ENCODE measurements around the gene UTP15. TPM values are rescaled to one million over a fixed set of nuclear protein-coding genes. Genes with fewer than 3 reads are reported as not detected.

The UTP15 gene
- total and polyA plus RNA-seq, 10 of the 15 experiments (the other 5 are each of a cell fraction or from before 2014, with no cell fraction given) = 22.5 to 39.4 (median 29.6) TPM

DNA sequence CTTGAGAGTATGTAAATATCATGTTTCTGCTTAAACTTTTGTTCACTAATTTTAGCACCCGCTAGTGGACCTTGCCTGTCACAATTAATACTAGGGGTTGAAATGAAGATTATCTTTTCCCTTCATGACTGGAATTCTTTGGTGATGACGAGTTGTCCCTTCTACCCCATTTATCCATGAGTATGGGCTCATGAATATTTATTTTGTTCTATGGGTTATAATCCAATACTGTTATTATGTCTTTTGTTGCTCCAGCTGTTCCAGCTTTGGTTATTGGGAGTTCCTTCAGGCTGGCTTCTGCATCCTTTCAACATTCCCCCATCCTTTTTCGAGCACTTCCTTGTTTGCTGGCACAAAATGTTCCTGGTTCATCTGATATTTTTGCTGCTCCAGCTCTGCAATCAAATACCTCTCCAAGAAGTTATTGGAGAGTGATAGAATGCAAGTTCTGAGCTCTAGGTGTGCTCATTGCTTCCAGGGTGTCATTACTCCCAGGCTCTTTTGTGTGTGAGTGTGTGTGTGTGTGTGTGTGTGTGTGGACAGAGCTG lies 40.7 kb downstream of the UTP15 start:
- no peaks in the 10 kb centered on the region for H3K79me2 ChIP-seq (ENCODE audit: control insufficient read depth, insufficient read depth, low read length)
- no peak overlapping the region for H2AFZ ChIP-seq (ENCODE audit: control insufficient read depth, low read depth, low read length)
- in situ Hi-C loops (cut with MboI) = no loop called here
- H3K9me3 ChIP-seq (replicated peaks; ENCODE audit: control insufficient read depth, insufficient read depth, low read length) = no peaks in the 10 kb centered on the region
- H3K27me3 ChIP-seq (replicated peaks in 1 of 2; ENCODE audit: control insufficient read depth in 2 of 2, insufficient read depth in 2 of 2, low read length in 1 of 2) = no peaks in the 10 kb centered on the region
- H3K4me3 ChIP-seq = no peak overlapping the region
- no peaks in the 10 kb centered on the region for H3K4me1 ChIP-seq (ENCODE audit: control insufficient read depth, insufficient read depth, low read length)
- no peak overlapping the region for H3K4me2 ChIP-seq (ENCODE audit: control insufficient read depth, insufficient read depth)
- FAIRE-seq = no peak
- DNase-seq (ENCODE audit: low read depth, low spot score) = no peak
- no peaks in the 10 kb centered on the region for H4K20me1 ChIP-seq (ENCODE audit: control insufficient read depth, insufficient read depth)
- ChIA-PET RAD21 (ENCODE audit: unreplicated experiment) (no interaction called here), SMC1A (ENCODE audit: uncharacterized antibody, unreplicated experiment) (interaction anchor here (0.7 to 1.2 kb wide), 3 partner anchors 11 to 154 kb away, joined by 3 to 4 read pairs (median 3); no protein-coding TSS in a partner anchor), CTCF (interaction anchor here (0.5 to 1.2 kb wide), 6 partner anchors 9 to 187 kb away, joined by 3 to 5 read pairs (median 3); no protein-coding TSS in a partner anchor), POLR2A (no interaction called here)
- WGBS (ENCODE audit: insufficient coverage, insufficient replicate concordance, low lambda C conversion rate, missing lambda C conversion rate) = 23% methylated on average over 3 of the region's 3 CpGs
- no peaks in the 10 kb centered on the region for H3K36me3 ChIP-seq (ENCODE audit: control insufficient read depth in 2 of 2, insufficient read depth in 2 of 2, low read length in 1 of 2)
- no peak for ATAC-seq
- no peak overlapping the region for H3K27ac ChIP-seq (ENCODE audit: control insufficient read depth, insufficient read depth)
- intact Hi-C loops (cut with micrococcal nuclease; ENCODE audit: unreplicated experiment) = no loop called here
- BruUV-seq (replicated peaks) = no TSS peak
- no peak overlapping the region for H3K9ac ChIP-seq (ENCODE audit: control insufficient read depth, insufficient read depth, low read length)
- TF ChIP-seq, protein P1, sequence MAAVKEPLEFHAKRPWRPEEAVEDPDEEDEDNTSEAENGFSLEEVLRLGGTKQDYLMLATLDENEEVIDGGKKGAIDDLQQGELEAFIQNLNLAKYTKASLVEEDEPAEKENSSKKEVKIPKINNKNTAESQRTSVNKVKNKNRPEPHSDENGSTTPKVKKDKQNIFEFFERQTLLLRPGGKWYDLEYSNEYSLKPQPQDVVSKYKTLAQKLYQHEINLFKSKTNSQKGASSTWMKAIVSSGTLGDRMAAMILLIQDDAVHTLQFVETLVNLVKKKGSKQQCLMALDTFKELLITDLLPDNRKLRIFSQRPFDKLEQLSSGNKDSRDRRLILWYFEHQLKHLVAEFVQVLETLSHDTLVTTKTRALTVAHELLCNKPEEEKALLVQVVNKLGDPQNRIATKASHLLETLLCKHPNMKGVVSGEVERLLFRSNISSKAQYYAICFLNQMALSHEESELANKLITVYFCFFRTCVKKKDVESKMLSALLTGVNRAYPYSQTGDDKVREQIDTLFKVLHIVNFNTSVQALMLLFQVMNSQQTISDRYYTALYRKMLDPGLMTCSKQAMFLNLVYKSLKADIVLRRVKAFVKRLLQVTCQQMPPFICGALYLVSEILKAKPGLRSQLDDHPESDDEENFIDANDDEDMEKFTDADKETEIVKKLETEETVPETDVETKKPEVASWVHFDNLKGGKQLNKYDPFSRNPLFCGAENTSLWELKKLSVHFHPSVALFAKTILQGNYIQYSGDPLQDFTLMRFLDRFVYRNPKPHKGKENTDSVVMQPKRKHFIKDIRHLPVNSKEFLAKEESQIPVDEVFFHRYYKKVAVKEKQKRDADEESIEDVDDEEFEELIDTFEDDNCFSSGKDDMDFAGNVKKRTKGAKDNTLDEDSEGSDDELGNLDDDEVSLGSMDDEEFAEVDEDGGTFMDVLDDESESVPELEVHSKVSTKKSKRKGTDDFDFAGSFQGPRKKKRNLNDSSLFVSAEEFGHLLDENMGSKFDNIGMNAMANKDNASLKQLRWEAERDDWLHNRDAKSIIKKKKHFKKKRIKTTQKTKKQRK (IDR thresholded peaks at IDR 0.05; ENCODE audit: low read depth, low read length) = no peak
- TF ChIP-seq, protein P2, sequence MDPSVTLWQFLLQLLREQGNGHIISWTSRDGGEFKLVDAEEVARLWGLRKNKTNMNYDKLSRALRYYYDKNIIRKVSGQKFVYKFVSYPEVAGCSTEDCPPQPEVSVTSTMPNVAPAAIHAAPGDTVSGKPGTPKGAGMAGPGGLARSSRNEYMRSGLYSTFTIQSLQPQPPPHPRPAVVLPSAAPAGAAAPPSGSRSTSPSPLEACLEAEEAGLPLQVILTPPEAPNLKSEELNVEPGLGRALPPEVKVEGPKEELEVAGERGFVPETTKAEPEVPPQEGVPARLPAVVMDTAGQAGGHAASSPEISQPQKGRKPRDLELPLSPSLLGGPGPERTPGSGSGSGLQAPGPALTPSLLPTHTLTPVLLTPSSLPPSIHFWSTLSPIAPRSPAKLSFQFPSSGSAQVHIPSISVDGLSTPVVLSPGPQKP (IDR thresholded peaks at IDR 0.05; ENCODE audit: low read depth, low read length) = no peak
- TF ChIP-seq FOXM1 (IDR thresholded peaks at IDR 0.05; ENCODE audit: low read depth, low read length) = no peak
- TF ChIP-seq, protein P3, sequence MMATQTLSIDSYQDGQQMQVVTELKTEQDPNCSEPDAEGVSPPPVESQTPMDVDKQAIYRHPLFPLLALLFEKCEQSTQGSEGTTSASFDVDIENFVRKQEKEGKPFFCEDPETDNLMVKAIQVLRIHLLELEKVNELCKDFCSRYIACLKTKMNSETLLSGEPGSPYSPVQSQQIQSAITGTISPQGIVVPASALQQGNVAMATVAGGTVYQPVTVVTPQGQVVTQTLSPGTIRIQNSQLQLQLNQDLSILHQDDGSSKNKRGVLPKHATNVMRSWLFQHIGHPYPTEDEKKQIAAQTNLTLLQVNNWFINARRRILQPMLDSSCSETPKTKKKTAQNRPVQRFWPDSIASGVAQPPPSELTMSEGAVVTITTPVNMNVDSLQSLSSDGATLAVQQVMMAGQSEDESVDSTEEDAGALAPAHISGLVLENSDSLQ (IDR thresholded peaks at IDR 0.05) = no peak
- TF ChIP-seq, protein P4, sequence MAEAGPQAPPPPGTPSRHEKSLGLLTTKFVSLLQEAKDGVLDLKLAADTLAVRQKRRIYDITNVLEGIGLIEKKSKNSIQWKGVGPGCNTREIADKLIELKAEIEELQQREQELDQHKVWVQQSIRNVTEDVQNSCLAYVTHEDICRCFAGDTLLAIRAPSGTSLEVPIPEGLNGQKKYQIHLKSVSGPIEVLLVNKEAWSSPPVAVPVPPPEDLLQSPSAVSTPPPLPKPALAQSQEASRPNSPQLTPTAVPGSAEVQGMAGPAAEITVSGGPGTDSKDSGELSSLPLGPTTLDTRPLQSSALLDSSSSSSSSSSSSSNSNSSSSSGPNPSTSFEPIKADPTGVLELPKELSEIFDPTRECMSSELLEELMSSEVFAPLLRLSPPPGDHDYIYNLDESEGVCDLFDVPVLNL (IDR thresholded peaks at IDR 0.05; ENCODE audit: low read depth, low read length) = no peak
- TF ChIP-seq SPI1 (IDR thresholded peaks at IDR 0.05; ENCODE audit: borderline replicate concordance, insufficient read depth, low read depth, low read length) = no peak
- TF ChIP-seq, protein P5, sequence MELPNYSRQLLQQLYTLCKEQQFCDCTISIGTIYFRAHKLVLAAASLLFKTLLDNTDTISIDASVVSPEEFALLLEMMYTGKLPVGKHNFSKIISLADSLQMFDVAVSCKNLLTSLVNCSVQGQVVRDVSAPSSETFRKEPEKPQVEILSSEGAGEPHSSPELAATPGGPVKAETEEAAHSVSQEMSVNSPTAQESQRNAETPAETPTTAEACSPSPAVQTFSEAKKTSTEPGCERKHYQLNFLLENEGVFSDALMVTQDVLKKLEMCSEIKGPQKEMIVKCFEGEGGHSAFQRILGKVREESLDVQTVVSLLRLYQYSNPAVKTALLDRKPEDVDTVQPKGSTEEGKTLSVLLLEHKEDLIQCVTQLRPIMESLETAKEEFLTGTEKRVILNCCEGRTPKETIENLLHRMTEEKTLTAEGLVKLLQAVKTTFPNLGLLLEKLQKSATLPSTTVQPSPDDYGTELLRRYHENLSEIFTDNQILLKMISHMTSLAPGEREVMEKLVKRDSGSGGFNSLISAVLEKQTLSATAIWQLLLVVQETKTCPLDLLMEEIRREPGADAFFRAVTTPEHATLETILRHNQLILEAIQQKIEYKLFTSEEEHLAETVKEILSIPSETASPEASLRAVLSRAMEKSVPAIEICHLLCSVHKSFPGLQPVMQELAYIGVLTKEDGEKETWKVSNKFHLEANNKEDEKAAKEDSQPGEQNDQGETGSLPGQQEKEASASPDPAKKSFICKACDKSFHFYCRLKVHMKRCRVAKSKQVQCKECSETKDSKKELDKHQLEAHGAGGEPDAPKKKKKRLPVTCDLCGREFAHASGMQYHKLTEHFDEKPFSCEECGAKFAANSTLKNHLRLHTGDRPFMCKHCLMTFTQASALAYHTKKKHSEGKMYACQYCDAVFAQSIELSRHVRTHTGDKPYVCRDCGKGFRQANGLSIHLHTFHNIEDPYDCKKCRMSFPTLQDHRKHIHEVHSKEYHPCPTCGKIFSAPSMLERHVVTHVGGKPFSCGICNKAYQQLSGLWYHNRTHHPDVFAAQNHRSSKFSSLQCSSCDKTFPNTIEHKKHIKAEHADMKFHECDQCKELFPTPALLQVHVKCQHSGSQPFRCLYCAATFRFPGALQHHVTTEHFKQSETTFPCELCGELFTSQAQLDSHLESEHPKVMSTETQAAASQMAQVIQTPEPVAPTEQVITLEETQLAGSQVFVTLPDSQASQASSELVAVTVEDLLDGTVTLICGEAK (IDR thresholded peaks at IDR 0.05; ENCODE audit: borderline replicate concordance) = no peak
- TF ChIP-seq, protein P6, sequence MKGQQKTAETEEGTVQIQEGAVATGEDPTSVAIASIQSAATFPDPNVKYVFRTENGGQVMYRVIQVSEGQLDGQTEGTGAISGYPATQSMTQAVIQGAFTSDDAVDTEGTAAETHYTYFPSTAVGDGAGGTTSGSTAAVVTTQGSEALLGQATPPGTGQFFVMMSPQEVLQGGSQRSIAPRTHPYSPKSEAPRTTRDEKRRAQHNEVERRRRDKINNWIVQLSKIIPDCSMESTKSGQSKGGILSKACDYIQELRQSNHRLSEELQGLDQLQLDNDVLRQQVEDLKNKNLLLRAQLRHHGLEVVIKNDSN (IDR thresholded peaks at IDR 0.05; ENCODE audit: borderline replicate concordance, extremely low read length, insufficient read depth, low read depth, low read length) = no peak
- TF ChIP-seq SUZ12 (IDR thresholded peaks at IDR 0.05; ENCODE audit: unreplicated experiment) = no peak
- TF ChIP-seq PAX5 (IDR thresholded peaks at IDR 0.05; ENCODE audit: borderline replicate concordance, low read depth, low read length) = no peak

Measured in GM12878 (cell line).